Breast epithelium (tissue), 3 donors: ENCODE measurements around the gene ABCA3.

Source experiments
- CTCF ChIP-seq, 3 donors: fragments of 450-650 bp; IDR thresholded peaks; one replicate each; pipeline ENCODE4 v1.5.1; 2016 to 2017; ENCODE audit warnings: antibody characterized with exemption in 3 of 3, mild to moderate bottlenecking in 3 of 3, moderate library complexity in 3 of 3
- POLR2A ChIP-seq: fragments of 450-650 bp; IDR thresholded peaks from one replicate; pipeline ENCODE4 v1.6.1; 2016; ENCODE audit warnings: antibody characterized with exemption, mild to moderate bottlenecking, moderate library complexity
- POLR2AphosphoS5 ChIP-seq, 3 donors: sonication (generic); formaldehyde crosslinking; IDR thresholded peaks; one replicate each; pipeline ENCODE4 v1.6.1; 2017; ENCODE audit warnings: antibody characterized with exemption in 3 of 3

GRCh38 chr16:2232094-2232990 lies 108.2 kb downstream of the ABCA3 start:
- TF ChIP-seq POLR2A (no peak), POLR2AphosphoS5 (IDR thresholded peaks at IDR 0.05) (no peak), CTCF (IDR thresholded peaks at IDR 0.05) (no peak)
